Skin of body (tissue), 2 donors: ENCODE results near the gene MOSMO. TPM values are rescaled to one million over a fixed set of nuclear protein-coding genes. Genes with fewer than 3 reads are reported as not detected.
"Not testable (repeated sequence)": the region's sequence is repeated elsewhere in the genome, so short reads cannot be mapped to it uniquely, and the experiment has no call there.

ENCODE experiments used
- DNase-seq: peaks from one replicate; lab custom pipeline; 2025; lab: John Stamatoyannopoulos, UW
- total RNA-seq: library from RNA; depleted of rRNA; stranded (reverse); fragments of >200 nt; gene quantifications from one replicate; pipeline ENCODE4 v1.2.3, GENCODE V29; 2014

The MOSMO gene
- total RNA-seq, 1 donor from 2014 or later, result 13.6 TPM

- no peak for DNase-seq
Observed at GRCh38 chr16:22092143-22092933, 84.4 kb downstream of the MOSMO start, which contains the start of gene VWA3A. VWA3A (plus strand) TSS chr16:22092541; CDS start chr16:22092638, 97 bp downstream.

DNA sequence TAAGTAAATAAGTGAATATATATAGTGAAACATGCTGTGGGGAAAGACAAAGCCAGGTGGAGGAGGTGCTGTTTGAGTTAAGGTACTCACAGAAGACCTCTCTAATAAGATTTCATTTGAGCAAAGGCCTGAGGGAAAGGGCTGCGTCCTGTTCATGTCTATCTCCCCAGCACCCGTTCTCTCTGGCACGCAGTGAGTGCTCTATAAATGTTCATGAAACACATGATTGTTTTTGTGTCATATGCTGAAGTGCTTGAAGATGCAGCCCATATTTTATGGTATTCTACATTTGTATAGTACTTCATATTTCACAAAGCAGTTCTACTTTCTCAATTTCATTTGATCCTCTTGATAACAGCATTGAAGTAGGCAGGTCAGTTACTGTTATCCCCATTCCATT is 85.4 kb downstream of the MOSMO start:
- no peak for DNase-seq

DNA sequence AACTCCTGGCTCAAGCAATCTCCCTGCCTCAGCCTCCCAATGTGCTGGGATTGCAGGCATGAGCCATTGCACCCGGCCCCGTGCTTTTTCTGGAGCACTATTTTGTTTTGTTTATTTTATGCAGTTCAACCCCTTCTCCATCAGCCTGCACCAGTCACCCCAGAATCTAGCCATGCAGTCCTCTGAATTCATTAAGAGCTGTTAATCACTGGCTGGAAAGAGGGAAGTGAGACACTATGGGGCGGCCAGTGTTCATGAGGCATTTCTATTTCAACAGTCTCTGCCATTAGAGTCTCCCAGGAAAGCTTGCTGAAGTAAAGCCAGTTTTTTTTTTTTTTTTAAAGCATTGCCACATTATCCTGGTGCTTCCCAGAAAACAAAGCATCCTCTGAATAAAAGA is 86.1 kb downstream of the MOSMO start:
- DNase-seq, result no peak

DNA sequence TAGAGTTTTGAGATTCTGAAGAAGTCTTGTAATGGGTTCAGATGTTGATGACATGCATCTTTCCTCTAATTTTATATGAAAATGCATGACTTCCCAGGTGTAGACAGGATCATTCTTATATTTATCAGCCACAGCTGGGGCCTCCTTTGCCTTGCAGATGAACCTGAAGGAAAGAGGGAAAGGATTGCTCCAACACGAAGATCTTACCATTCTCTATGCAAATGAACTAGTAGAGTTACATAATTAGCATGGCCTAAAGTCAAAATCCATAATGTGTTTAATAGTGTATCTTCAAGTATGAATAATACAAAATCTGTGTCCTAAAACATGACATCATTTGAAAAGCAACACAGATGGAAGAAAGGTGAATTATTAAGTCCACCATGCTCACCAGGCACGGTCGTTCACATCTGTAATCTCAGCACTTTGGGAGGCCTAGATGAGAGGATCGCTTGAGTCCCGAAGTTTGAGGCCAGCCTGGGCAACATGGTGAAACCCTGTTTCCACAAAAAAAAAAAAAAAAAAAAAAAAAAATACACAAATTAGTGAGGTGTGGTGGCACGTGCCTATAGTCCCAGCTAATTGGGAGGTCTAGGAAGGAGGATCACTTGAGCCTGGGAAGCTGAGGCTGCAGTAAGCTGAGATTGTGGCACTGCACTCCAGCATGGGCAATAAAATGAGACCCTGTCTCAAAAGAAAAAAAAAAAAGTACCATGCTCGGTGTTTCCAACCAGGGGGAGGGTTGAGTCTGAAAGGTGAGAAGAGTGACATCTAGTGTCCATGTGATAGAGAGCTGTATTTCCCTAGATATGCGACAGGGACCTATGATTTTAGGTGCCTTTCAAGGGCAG is 90.7 kb downstream of the MOSMO start:
- no peak for DNase-seq

DNA sequence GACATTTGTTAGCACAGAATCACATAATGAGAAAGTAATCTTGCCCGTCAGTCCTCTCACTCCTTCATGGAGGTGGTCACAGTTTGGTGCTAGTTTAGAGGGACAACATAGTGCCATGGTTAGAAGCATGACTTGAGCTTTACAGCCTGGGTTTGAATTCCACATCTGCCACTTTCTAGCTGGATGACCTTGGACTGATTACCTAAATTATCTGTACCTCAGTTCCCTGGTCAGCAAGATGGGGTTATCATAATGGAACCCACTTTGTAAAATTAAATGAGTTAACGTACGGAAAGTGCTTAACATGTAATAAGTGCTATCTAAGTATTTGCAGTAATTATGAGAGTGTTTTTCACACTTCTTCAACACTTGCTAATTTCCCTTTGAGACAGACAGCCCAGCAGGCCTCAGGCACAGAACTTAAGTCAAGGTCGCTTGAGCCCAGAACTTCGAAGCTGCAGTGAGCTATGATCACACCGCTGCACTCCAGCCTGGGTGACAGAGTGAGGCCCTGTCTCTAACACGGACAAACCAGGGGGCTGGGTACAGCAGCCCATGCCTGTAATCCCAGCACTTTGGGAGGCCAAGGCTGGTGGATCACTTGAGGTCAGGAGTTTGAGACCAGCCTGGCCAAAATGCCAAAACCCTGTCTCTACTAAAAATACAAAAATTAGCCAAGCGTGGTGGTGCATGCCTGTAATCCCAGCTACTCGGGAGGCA is 91.5 kb downstream of the MOSMO start:
- DNase-seq, result no peak

- no peak for DNase-seq
Observed at GRCh38 chr16:22103441-22103840, 95.5 kb downstream of the MOSMO start.

DNA sequence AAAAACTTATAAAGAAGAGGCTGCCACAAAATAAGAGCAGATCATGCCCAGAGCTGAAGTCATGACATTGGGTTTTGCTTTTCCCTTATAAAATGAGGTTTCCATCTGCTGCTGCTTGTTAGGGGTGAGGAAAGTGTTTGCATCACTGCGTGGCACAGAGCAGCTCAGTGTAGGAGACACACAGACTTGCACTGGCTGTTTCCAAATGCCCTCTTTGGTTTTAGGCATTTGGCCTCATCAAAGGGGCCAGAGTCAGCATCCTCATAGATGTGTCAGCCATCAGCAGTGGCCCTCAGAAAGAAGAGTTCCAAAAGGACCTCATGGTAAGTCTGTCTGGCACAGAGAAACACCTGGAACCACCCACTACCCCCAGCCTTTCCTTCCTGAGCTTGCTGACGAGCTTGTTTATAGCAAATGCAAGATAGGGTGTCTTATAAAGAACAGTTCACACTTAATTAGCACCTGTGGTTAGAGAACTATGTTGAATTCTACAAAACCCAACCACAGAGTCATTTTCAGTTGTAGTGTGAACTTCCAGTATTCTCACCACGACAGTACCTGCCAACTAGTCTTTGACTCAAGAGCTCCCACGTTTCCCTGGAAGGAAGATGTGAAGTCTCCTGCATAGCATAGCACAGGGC is 101.5 kb downstream of the MOSMO start:
- no peak for DNase-seq

DNA sequence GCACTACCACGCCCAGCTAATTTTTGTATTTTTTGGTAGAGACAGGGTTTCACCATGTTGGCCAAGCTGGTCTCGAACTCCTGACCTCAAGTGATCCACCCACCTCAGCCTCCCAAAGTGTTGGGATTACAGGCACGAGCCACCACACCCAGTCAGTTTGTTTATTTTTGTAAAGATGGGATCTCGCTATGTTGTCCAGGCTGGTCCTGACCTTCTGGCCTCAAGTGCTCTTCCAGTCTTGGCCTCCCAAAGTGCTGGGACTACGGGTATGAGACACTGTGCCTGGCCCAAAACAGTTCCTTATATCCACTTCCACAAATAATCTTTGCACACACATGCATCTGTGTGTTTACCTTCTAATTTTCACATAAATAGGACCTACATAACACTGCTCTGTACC is 103.7 kb downstream of the MOSMO start:
- DNase-seq, result not testable (repeated sequence)

GRCh38 chr16:22116095-22116700 is 108.3 kb downstream of the MOSMO start:
- no peak for DNase-seq

DNA sequence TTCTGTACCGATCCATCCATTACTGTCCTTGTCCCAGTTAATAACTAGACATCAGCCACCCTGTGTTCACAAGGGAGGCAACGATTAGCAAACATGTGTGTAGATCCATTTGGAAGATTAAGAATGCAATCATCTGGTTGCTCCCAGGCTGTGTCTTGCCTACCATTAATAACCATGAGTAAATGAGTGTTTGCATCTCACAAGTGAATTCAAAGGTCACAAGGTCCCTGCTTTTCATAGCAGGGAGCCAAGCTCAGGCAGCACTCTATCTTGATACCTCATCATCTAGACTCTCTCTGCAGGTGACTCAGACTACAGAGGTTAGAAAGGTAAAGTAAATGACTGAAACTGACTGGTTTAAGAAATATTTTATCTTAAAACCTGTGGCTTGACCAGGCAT is 109.7 kb downstream of the MOSMO start:
- no peak for DNase-seq

GRCh38 chr16:22120440-22120839 is 112.5 kb downstream of the MOSMO start:
- no peak for DNase-seq

GRCh38 chr16:22122239-22122638 is 114.3 kb downstream of the MOSMO start:
- DNase-seq, result no peak

- DNase-seq, result no peak
Observed at GRCh38 chr16:22123146-22123545, 115.2 kb downstream of the MOSMO start.

GRCh38 chr16:22123759-22124490 is 116.0 kb downstream of the MOSMO start:
- no peak for DNase-seq

- DNase-seq, result no peak
Observed at GRCh38 chr16:22124583-22125284, 116.8 kb downstream of the MOSMO start.

DNA sequence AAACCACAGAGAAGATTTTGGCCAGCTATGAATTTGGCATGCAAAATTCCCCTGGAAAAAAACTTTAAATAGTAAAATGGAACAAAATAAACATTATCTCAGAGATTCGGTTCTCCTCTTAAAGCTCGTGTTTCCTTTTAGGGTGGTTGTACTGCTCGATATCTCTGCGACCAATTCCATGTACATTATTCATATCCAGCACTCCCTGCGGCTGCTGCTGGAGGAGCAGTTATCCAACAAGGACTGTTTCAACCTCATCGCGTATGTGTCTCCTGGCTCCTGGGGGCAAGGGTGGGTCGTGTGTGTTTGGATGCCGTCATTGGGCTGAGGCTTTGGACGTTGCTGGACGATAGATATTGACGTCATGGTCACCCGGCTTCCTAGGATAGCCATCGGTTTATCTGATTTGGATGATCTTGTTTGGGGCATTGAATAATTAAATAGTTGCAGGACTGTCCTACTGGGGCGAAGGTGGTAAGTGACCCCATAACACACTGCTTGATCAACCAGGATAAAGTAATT is 118.2 kb downstream of the MOSMO start:
- no peak for DNase-seq

- not testable (repeated sequence) for DNase-seq
Observed at GRCh38 chr16:22128537-22128936, 120.6 kb downstream of the MOSMO start.

DNA sequence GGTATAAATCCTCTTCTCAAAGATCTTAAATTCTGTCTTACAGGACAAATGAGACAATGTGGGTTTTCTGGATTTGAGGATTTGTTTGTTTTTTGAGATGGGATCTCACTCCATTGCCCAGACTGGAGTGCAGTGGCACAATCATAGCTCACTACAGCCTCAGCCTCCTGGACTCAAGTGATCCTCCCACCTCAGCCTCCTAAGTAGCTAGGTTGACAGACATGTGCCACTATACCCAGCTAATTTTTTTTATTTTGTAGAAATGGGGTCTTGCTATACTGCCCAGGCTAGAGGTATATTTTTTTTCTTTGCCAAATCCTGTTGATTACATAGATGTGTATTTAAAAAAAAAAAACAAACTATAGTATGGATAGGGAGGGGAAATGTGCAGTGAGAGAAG is 122.6 kb downstream of the MOSMO start:
- no peak for DNase-seq

- DNase-seq, result no peak
Observed at GRCh38 chr16:22132801-22133200, 124.9 kb downstream of the MOSMO start.
